HL-60 (cell line): ENCODE measurements around the gene GNAI1.

ENCODE experiments used
- DNase-seq, 2 experiments: peaks; one replicate each; pipeline ENCODE4 v3.0.0-alpha.2; 2010 to 2020; ENCODE audit warnings: low read depth in 1 of 2, low spot score in 1 of 2
- H3K27ac ChIP-seq: fragments of 250-450 bp; sonication (Bioruptor Pico); replicated peaks from 2 replicates; pipeline ENCODE4 v1.5.1; 2020; ENCODE audit warnings: mild to moderate bottlenecking, moderate library complexity
- H3K27me3 ChIP-seq: fragments of 250-450 bp; sonication (Bioruptor Pico); 2 replicates; pipeline ENCODE4 v1.5.1; 2021; ENCODE audit warnings: mild to moderate bottlenecking, moderate library complexity; ENCODE audit not compliant: insufficient read depth, poor library complexity, severe bottlenecking
- H3K4me3 ChIP-seq: replicated peaks from 2 replicates; pipeline ENCODE4 v1.5.1; 2011; ENCODE audit warnings: mild to moderate bottlenecking, control low read depth, low read length; ENCODE audit not compliant: insufficient read depth
- GABPA ChIP-seq: IDR thresholded peaks from 2 replicates; pipeline ENCODE4 v1.6.1; 2012; ENCODE audit warnings: low read depth
- POLR2AphosphoS5 ChIP-seq: IDR thresholded peaks from 2 replicates; pipeline ENCODE4 v1.6.1; 2012; ENCODE audit warnings: low read depth
- SPI1 ChIP-seq: IDR thresholded peaks from 2 replicates; pipeline ENCODE4 v1.6.1; 2012; ENCODE audit warnings: low read depth, mild to moderate bottlenecking, borderline replicate concordance
- TF ChIP-seq, protein P1 (sequence below): IDR thresholded peaks from 2 replicates; pipeline ENCODE4 v1.6.1; 2012; ENCODE audit warnings: low read depth; ENCODE audit not compliant: insufficient replicate concordance
- TF ChIP-seq, protein P2 (sequence below): IDR thresholded peaks from one replicate; pipeline ENCODE4 v1.5.1; 2011; ENCODE audit warnings: low read length, control low read depth, inconsistent platforms; ENCODE audit not compliant: insufficient read depth

The GNAI1 gene

DNA sequence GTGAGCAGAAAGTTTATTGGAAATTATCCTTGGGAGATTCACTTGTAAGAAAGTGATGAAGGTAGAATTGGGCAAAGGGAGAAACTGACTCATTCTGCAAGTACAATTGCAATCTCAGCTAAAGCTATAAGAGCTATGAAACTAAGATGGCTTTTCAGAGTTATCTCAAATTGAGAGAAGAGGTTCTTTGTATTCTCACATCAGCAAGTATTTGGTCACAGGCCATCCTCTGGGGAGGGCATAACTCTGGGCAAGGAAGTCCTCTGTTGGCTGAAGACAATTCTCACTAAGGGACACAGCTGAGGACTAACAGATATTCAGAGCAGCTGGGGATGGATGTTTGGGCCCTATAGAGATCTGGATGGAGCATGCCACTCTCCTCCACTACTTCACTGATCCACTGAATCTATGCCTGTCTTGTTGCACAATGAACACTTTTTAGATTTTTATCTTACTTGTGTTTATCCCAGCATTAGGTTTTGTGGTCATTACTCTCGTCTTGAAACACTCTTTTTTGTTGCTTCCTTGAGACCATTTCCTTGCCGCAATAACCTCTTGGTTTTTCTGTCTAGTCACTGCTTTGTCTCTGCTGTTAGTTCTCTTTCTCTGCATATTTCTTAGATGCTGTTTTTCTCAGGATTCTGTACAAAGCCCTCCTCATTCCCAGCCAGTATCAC, 115.1 kb downstream of the GNAI1 start:
- Histone ChIP-seq H3K4me3 (no peak overlapping the region), H3K27me3 (no peaks in the 10 kb centered on the region), H3K27ac (no peak overlapping the region)
- no peak for DNase-seq
- TF ChIP-seq, protein P1, sequence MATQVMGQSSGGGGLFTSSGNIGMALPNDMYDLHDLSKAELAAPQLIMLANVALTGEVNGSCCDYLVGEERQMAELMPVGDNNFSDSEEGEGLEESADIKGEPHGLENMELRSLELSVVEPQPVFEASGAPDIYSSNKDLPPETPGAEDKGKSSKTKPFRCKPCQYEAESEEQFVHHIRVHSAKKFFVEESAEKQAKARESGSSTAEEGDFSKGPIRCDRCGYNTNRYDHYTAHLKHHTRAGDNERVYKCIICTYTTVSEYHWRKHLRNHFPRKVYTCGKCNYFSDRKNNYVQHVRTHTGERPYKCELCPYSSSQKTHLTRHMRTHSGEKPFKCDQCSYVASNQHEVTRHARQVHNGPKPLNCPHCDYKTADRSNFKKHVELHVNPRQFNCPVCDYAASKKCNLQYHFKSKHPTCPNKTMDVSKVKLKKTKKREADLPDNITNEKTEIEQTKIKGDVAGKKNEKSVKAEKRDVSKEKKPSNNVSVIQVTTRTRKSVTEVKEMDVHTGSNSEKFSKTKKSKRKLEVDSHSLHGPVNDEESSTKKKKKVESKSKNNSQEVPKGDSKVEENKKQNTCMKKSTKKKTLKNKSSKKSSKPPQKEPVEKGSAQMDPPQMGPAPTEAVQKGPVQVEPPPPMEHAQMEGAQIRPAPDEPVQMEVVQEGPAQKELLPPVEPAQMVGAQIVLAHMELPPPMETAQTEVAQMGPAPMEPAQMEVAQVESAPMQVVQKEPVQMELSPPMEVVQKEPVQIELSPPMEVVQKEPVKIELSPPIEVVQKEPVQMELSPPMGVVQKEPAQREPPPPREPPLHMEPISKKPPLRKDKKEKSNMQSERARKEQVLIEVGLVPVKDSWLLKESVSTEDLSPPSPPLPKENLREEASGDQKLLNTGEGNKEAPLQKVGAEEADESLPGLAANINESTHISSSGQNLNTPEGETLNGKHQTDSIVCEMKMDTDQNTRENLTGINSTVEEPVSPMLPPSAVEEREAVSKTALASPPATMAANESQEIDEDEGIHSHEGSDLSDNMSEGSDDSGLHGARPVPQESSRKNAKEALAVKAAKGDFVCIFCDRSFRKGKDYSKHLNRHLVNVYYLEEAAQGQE: no peak
- TF ChIP-seq POLR2AphosphoS5: no peak

- H3K27ac ChIP-seq: no peak overlapping the region
Measured at GRCh38 chr7:80253237-80253636, 118.6 kb downstream of the GNAI1 start.

GRCh38 chr7:80253653-80254052, 119.0 kb downstream of the GNAI1 start:
- no peak for DNase-seq
- no peak overlapping the region for H3K27ac ChIP-seq

More at GRCh38 chr7:80253237-80253636, 118.6 kb downstream of the GNAI1 start:
- TF ChIP-seq SPI1 (no peak), POLR2AphosphoS5 (no peak), GABPA (no peak)
- TF ChIP-seq, protein P2, sequence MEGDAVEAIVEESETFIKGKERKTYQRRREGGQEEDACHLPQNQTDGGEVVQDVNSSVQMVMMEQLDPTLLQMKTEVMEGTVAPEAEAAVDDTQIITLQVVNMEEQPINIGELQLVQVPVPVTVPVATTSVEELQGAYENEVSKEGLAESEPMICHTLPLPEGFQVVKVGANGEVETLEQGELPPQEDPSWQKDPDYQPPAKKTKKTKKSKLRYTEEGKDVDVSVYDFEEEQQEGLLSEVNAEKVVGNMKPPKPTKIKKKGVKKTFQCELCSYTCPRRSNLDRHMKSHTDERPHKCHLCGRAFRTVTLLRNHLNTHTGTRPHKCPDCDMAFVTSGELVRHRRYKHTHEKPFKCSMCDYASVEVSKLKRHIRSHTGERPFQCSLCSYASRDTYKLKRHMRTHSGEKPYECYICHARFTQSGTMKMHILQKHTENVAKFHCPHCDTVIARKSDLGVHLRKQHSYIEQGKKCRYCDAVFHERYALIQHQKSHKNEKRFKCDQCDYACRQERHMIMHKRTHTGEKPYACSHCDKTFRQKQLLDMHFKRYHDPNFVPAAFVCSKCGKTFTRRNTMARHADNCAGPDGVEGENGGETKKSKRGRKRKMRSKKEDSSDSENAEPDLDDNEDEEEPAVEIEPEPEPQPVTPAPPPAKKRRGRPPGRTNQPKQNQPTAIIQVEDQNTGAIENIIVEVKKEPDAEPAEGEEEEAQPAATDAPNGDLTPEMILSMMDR: no peak
- TF ChIP-seq, protein P1: no peak
- no peak for DNase-seq
- H3K4me3 ChIP-seq: no peak overlapping the region
- no peaks in the 10 kb centered on the region for H3K27me3 ChIP-seq

More at GRCh38 chr7:80253653-80254052, 119.0 kb downstream of the GNAI1 start:
- no peak overlapping the region for H3K4me3 ChIP-seq
- H3K27me3 ChIP-seq: no peaks in the 10 kb centered on the region
- TF ChIP-seq, protein P2: no peak
- TF ChIP-seq, protein P1: no peak
- TF ChIP-seq POLR2AphosphoS5: no peak
- TF ChIP-seq GABPA: no peak
- no peak for TF ChIP-seq SPI1
